GM12878 (cell line): Measurements from ENCODE around the gene KLHDC8A. TPM values are rescaled to one million over a fixed set of nuclear protein-coding genes. Genes with fewer than 3 reads are reported as not detected.
A peak's percentile ranks its signal among the peaks of the same experiment; 100 is the strongest.

Experiments
- BRCA1 ChIP-seq: IDR thresholded peaks from 2 replicates; pipeline ENCODE4 v1.6.1; 2011; ENCODE audit warnings: low read depth, low read length, improper control_type of control experiment
- EGR1 ChIP-seq, 2 experiments: IDR thresholded peaks; 1 replicate in 1 of 2; 2 replicates in 1 of 2; pipeline ENCODE4 v1.6.1; 2011 to 2012; ENCODE audit warnings: low read depth in 2 of 2, low read length in 2 of 2, borderline replicate concordance in 1 of 2, mild to moderate bottlenecking in 1 of 2, moderate library complexity in 1 of 2
- EZH2 ChIP-seq: IDR thresholded peaks from 2 replicates; pipeline ENCODE4 v1.6.1; 2012; ENCODE audit warnings: low read depth, mild to moderate bottlenecking, control low read depth, inconsistent platforms, low read length, borderline replicate concordance; ENCODE audit not compliant: control insufficient read depth
- IRF4 ChIP-seq: IDR thresholded peaks from 2 replicates; pipeline ENCODE4 v1.6.1; 2011; ENCODE audit warnings: low read depth, low read length
- JUND ChIP-seq: IDR thresholded peaks from 2 replicates; pipeline ENCODE4 v1.6.1; 2012; ENCODE audit warnings: low read depth, mild to moderate bottlenecking, low read length, improper control_type of control experiment, moderate library complexity
- KLF5 ChIP-seq: fragments of 450-650 bp; IDR thresholded peaks from 2 replicates; pipeline ENCODE4 v1.6.1; 2014; ENCODE audit warnings: mild to moderate bottlenecking; ENCODE audit not compliant: partially characterized antibody
- LARP7 ChIP-seq: fragments of 450-650 bp; IDR thresholded peaks from 2 replicates; pipeline ENCODE4 v1.6.1; 2017; ENCODE audit warnings: mild to moderate bottlenecking
- MTA2 ChIP-seq: fragments of 450-650 bp; IDR thresholded peaks from 2 replicates; pipeline ENCODE4 v1.6.1; 2016; ENCODE audit warnings: low read depth, mild to moderate bottlenecking, moderate library complexity
- NR2F1 ChIP-seq: fragments of 450-650 bp; conservative IDR thresholded peaks from 2 replicates; pipeline ENCODE4 v1.6.1; 2017; ENCODE audit warnings: mild to moderate bottlenecking
- PML ChIP-seq: IDR thresholded peaks from 2 replicates; pipeline ENCODE4 v1.6.1; 2012; ENCODE audit warnings: low read length, inconsistent platforms
- POU2F2 ChIP-seq: IDR thresholded peaks from 3 replicates; pipeline ENCODE4 v1.6.1; 2011; ENCODE audit warnings: low read depth, mild to moderate bottlenecking, low read length, borderline replicate concordance
- RCOR1 ChIP-seq: conservative IDR thresholded peaks from 2 replicates; pipeline ENCODE4 v1.6.1; 2012; ENCODE audit warnings: low read depth, low read length, improper control_type of control experiment
- SIN3A ChIP-seq: IDR thresholded peaks from 2 replicates; pipeline ENCODE4 v1.6.1; 2012; ENCODE audit warnings: low read depth, low read length, improper control_type of control experiment
- SIX5 ChIP-seq: IDR thresholded peaks from 2 replicates; pipeline ENCODE4 v1.6.1; 2011; ENCODE audit warnings: mild to moderate bottlenecking, low read depth, low read length, moderate library complexity; ENCODE audit not compliant: severe bottlenecking
- SMAD1 ChIP-seq: fragments of 450-650 bp; IDR thresholded peaks from 2 replicates; pipeline ENCODE4 v1.6.1; 2018; ENCODE audit warnings: mild to moderate bottlenecking, low read depth; ENCODE audit not compliant: partially characterized antibody
- SMC3 ChIP-seq: IDR thresholded peaks from 2 replicates; pipeline ENCODE4 v1.6.1; 2011; ENCODE audit warnings: low read length, improper control_type of control experiment, borderline replicate concordance
- SUPT20H ChIP-seq: IDR thresholded peaks from 2 replicates; pipeline ENCODE4 v1.6.1; 2011; ENCODE audit warnings: low read depth, mild to moderate bottlenecking, low read length, moderate library complexity, borderline replicate concordance; ENCODE audit not compliant: control insufficient read depth
- TAF1 ChIP-seq: IDR thresholded peaks from 2 replicates; pipeline ENCODE4 v1.6.1; 2011; ENCODE audit warnings: mild to moderate bottlenecking, low read depth, low read length, borderline replicate concordance
- ZBED1 ChIP-seq: IDR thresholded peaks from 2 replicates; pipeline ENCODE4 v1.6.1; 2016; ENCODE audit warnings: borderline replicate concordance
- ZSCAN29 ChIP-seq: fragments of 450-650 bp; IDR thresholded peaks from 2 replicates; pipeline ENCODE4 v1.6.1; 2017; ENCODE audit warnings: mild to moderate bottlenecking, moderate library complexity
- polyA plus RNA-seq, 11 experiments: library from polyadenylated mRNA; depleted of rRNA in 4 of 11; unstranded in 6 of 11; stranded (reverse) in 5 of 11; fragments of >200 nt; fragmentation: Nextera tagmentation in 4 of 11; fragmentation: Illumina TruSeq in 1 of 11; extraction: Ambion mirVana in 4 of 11; extraction: Trizol in 1 of 11; gene quantifications; 1 replicate in 1 of 11; 2 replicates in 10 of 11; pipeline versions ENCODE4 v1.2.1 to v1.2.3, GENCODE V29; 2011 to 2016; ENCODE audit warnings: inconsistent platforms in 2 of 11, missing spikeins in 2 of 11, low read depth in 1 of 11
- total RNA-seq, 4 experiments: library from RNA; depleted of rRNA in 3 of 4; stranded (reverse); fragments of >200 nt in 3 of 4; fragmentation: Illumina TruSeq in 1 of 4; extraction: Trizol in 1 of 4; gene quantifications; 2 replicates each; pipeline versions ENCODE4 v1.2.1 to v1.2.3, GENCODE V29; 2013 to 2021
- TF ChIP-seq, protein P1 (sequence below): IDR thresholded peaks from 2 replicates; pipeline ENCODE4 v1.6.1; 2011; ENCODE audit warnings: borderline replicate concordance, low read depth, mild to moderate bottlenecking, moderate library complexity, mixed read lengths, low read length; ENCODE audit not compliant: insufficient read depth; ENCODE audit errors: extremely low read length
- TF ChIP-seq, protein P2 (sequence below), 3 experiments: IDR thresholded peaks in 2 of 3; conservative IDR thresholded peaks in 1 of 3; 2 replicates each; pipeline ENCODE4 v1.5.1; 2011; ENCODE audit warnings: low read depth in 3 of 3, low read length in 3 of 3, mild to moderate bottlenecking in 3 of 3, control low read depth in 2 of 3, moderate library complexity in 2 of 3, inconsistent platforms in 1 of 3, mixed read lengths in 1 of 3; ENCODE audit not compliant: control insufficient read depth in 2 of 3, insufficient read depth in 1 of 3; ENCODE audit errors: extremely low read depth in 1 of 3
- TF ChIP-seq, protein P3 (sequence below): fragments of 450-650 bp; IDR thresholded peaks from 2 replicates; pipeline ENCODE4 v1.6.1; 2017; ENCODE audit warnings: antibody characterized with exemption, mild to moderate bottlenecking, moderate library complexity

Gene KLHDC8A
- total and polyA plus RNA-seq, 10 of the 15 experiments (the other 5 are each of a cell fraction or from before 2014, with no cell fraction given): not detected

DNA sequence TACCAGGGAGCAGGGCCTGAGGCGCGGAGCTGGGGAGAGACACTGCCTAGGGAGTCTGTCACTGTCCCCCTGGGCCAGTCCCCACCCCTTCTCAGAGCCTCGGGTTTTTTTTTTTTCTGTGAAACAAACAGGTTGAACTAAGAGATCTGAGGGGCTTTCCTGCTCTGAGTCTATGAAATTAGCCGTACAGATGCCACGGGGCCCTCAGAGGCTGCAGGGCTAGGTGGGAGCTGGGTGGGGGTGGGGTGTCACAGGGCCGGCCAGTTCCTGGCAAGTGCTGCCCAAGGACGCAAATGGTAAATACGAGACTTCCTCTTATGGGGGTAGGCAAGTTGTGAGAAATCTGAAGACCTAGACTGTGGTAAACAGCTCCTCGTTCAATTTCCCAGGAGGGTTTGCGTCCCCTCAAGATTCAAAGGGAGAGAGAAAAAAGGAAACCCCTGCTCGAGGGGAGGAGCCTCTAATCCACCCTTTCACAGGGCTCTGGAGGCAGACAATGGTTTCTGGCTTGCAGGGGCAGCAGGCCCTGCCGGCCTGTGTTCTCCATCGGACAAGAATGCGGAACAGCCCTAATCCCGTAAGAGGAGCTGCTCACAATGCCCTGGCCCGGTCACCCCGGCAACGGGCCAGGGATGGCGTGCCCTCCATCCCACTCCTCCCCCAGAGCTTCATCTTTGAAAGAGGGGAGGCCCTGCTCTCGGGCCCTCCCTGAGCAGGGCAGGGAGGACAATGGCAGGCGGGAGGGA lies 43.0 kb downstream of the KLHDC8A start (continued):
- no peak for TF ChIP-seq EZH2
- 0 out of 2 replicates have a peak, but pooled peaks have one; percentile 13 for TF ChIP-seq TAF1
- TF ChIP-seq SIN3A: no peak
- TF ChIP-seq SMAD1: no peak
- TF ChIP-seq SUPT20H: no peak
- TF ChIP-seq ZBED1: no peak
- TF ChIP-seq, protein P1, sequence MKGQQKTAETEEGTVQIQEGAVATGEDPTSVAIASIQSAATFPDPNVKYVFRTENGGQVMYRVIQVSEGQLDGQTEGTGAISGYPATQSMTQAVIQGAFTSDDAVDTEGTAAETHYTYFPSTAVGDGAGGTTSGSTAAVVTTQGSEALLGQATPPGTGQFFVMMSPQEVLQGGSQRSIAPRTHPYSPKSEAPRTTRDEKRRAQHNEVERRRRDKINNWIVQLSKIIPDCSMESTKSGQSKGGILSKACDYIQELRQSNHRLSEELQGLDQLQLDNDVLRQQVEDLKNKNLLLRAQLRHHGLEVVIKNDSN: no peak
- TF ChIP-seq LARP7: no peak
- TF ChIP-seq SIX5: no peak
- TF ChIP-seq EGR1 (IDR thresholded peaks at IDR 0.05; ENCODE audit: borderline replicate concordance in 1 of 2, low read depth in 2 of 2, low read length in 2 of 2): no peak
- peak; percentile 76; the same call in 1 of the 2 replicates for TF ChIP-seq MTA2
- no peak for TF ChIP-seq ZSCAN29
- TF ChIP-seq, protein P2, sequence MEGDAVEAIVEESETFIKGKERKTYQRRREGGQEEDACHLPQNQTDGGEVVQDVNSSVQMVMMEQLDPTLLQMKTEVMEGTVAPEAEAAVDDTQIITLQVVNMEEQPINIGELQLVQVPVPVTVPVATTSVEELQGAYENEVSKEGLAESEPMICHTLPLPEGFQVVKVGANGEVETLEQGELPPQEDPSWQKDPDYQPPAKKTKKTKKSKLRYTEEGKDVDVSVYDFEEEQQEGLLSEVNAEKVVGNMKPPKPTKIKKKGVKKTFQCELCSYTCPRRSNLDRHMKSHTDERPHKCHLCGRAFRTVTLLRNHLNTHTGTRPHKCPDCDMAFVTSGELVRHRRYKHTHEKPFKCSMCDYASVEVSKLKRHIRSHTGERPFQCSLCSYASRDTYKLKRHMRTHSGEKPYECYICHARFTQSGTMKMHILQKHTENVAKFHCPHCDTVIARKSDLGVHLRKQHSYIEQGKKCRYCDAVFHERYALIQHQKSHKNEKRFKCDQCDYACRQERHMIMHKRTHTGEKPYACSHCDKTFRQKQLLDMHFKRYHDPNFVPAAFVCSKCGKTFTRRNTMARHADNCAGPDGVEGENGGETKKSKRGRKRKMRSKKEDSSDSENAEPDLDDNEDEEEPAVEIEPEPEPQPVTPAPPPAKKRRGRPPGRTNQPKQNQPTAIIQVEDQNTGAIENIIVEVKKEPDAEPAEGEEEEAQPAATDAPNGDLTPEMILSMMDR (IDR thresholded peaks at IDR 0.05 in 2 of 3, conservative IDR thresholded peaks at IDR 0.05 in 1 of 3; ENCODE audit: control insufficient read depth in 2 of 3, extremely low read depth in 1 of 3, insufficient read depth in 1 of 3, low read depth in 3 of 3, low read length in 3 of 3): no peak
- no peak for TF ChIP-seq RCOR1
- TF ChIP-seq PML: 0 out of 2 replicates have a peak, but pooled peaks have one; percentile 29
- 0 out of 2 replicates have a peak, but pooled peaks have one; percentile 20 for TF ChIP-seq JUND
- peak; percentile 35 for TF ChIP-seq KLF5
- TF ChIP-seq SMC3: no peak; the same call in 1 of the 2 replicates
- no peak for TF ChIP-seq BRCA1
- TF ChIP-seq POU2F2: peak; percentile 48; the same call in 1 of the 3 replicates
- TF ChIP-seq, protein P3, sequence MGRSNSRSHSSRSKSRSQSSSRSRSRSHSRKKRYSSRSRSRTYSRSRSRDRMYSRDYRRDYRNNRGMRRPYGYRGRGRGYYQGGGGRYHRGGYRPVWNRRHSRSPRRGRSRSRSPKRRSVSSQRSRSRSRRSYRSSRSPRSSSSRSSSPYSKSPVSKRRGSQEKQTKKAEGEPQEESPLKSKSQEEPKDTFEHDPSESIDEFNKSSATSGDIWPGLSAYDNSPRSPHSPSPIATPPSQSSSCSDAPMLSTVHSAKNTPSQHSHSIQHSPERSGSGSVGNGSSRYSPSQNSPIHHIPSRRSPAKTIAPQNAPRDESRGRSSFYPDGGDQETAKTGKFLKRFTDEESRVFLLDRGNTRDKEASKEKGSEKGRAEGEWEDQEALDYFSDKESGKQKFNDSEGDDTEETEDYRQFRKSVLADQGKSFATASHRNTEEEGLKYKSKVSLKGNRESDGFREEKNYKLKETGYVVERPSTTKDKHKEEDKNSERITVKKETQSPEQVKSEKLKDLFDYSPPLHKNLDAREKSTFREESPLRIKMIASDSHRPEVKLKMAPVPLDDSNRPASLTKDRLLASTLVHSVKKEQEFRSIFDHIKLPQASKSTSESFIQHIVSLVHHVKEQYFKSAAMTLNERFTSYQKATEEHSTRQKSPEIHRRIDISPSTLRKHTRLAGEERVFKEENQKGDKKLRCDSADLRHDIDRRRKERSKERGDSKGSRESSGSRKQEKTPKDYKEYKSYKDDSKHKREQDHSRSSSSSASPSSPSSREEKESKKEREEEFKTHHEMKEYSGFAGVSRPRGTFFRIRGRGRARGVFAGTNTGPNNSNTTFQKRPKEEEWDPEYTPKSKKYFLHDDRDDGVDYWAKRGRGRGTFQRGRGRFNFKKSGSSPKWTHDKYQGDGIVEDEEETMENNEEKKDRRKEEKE: no peak
- peak; percentile 72 for TF ChIP-seq NR2F1
- peak; percentile 35; the same call in 1 of the 2 replicates for TF ChIP-seq IRF4
